Activated CD8-positive, alpha-beta memory T cell treated with anti-CD3 and anti-CD28 coated beads, Interleukin-2, amount 50 U/mL, for 1 hour (primary cell): ENCODE results near the gene MRPL11.
"Not testable (repeated sequence)": the region's sequence is repeated elsewhere in the genome, so short reads cannot be mapped to it uniquely, and the experiment has no call there.

Source experiments
- DNase-seq: peaks from one replicate; pipeline ENCODE4 v3.0.0-alpha.2; 2020; ENCODE audit errors: extremely low read depth

MRPL11 gene

GRCh38 chr11:66467034-66467659, 28.5 kb upstream of the MRPL11 start:
- no peak for DNase-seq

GRCh38 chr11:66466225-66467033, 27.8 kb upstream of the MRPL11 start, which contains the start of gene PELI3:
Gene PELI3, plus strand, starts transcription at chr11:66466905. Its CDS starts 1,224 bp downstream, at chr11:66468129.
- peak; percentile 72 for DNase-seq

- no peak for DNase-seq
These were observed 27.0 kb upstream of the MRPL11 start for GRCh38 chr11:66465373-66466224.

GRCh38 chr11:66464916-66465315, 26.3 kb upstream of the MRPL11 start:
- DNase-seq: no peak

- not testable (repeated sequence) for DNase-seq
These were observed 25.5 kb upstream of the MRPL11 start for GRCh38 chr11:66464116-66464515.

GRCh38 chr11:66462911-66463310, 24.3 kb upstream of the MRPL11 start:
- no peak for DNase-seq

GRCh38 chr11:66462010-66462409, 23.4 kb upstream of the MRPL11 start:
- no peak for DNase-seq

- DNase-seq: no peak
These were observed 20.6 kb upstream of the MRPL11 start for GRCh38 chr11:66459138-66459778.

- DNase-seq: no peak
These were observed 19.2 kb upstream of the MRPL11 start for GRCh38 chr11:66457826-66458225.

- DNase-seq: no peak
These were observed 16.2 kb upstream of the MRPL11 start for GRCh38 chr11:66454828-66455227.

GRCh38 chr11:66454247-66454646, 15.6 kb upstream of the MRPL11 start:
- no peak for DNase-seq

- DNase-seq: no peak
These were observed 13.0 kb upstream of the MRPL11 start for GRCh38 chr11:66451663-66452062.

- no peak for DNase-seq
These were observed 11.9 kb upstream of the MRPL11 start for GRCh38 chr11:66450560-66450959.

- DNase-seq: no peak
These were observed 9.9 kb upstream of the MRPL11 start for GRCh38 chr11:66448523-66448922.

GRCh38 chr11:66447012-66447411, 8.4 kb upstream of the MRPL11 start:
- no peak for DNase-seq

- DNase-seq: no peak
These were observed 5.0 kb upstream of the MRPL11 start for GRCh38 chr11:66443602-66444001.

- DNase-seq: not testable (repeated sequence)
These were observed 2.3 kb upstream of the MRPL11 start for GRCh38 chr11:66440940-66441282.

- not testable (repeated sequence) for DNase-seq
These were observed 1.7 kb upstream of the MRPL11 start for GRCh38 chr11:66440101-66440939.

- DNase-seq: no peak
These were observed 607 bp downstream of the MRPL11 start for GRCh38 chr11:66437979-66438503.

GRCh38 chr11:66432597-66432996, 6.1 kb downstream of the MRPL11 start:
- DNase-seq: no peak

GRCh38 chr11:66431871-66432329, 6.7 kb downstream of the MRPL11 start:
- DNase-seq: not testable (repeated sequence)
